GM12891 (cell line): Measurements from ENCODE around the gene RNF14.

ENCODE experiments used
- DNase-seq: peaks from one replicate; pipeline ENCODE4 v3.0.0; 2011; ENCODE audit warnings: low spot score; ENCODE audit not compliant: insufficient read length
- FAIRE-seq: peaks from 2 replicates; lab custom pipeline; 2011; peaks lifted over from hg19 to GRCh38; lab: Jason Lieb, UNC
- PAX5 ChIP-seq: IDR thresholded peaks from 2 replicates; pipeline ENCODE4 v1.6.1; 2011; ENCODE audit warnings: low read length, moderate library complexity, mild to moderate bottlenecking; ENCODE audit not compliant: insufficient read depth, severe bottlenecking
- POLR2A ChIP-seq: IDR thresholded peaks from 2 replicates; pipeline ENCODE4 v1.6.1; 2011; ENCODE audit warnings: low read depth, low read length, control low read depth
- POLR2AphosphoS5 ChIP-seq: IDR thresholded peaks from 2 replicates; pipeline ENCODE4 v1.6.1; 2011; ENCODE audit warnings: low read depth, low read length, control low read depth
- POU2F2 ChIP-seq: IDR thresholded peaks from 2 replicates; pipeline ENCODE4 v1.6.1; 2011; ENCODE audit warnings: low read depth, mild to moderate bottlenecking, control low read depth, low read length, moderate library complexity
- SPI1 ChIP-seq: IDR thresholded peaks from 2 replicates; pipeline ENCODE4 v1.6.1; 2011; ENCODE audit warnings: low read depth, low read length, control low read depth
- TAF1 ChIP-seq: IDR thresholded peaks from 2 replicates; pipeline ENCODE4 v1.6.1; 2011; ENCODE audit warnings: low read depth, low read length, control low read depth

RNF14 gene

GRCh38 chr5:141995656-141996055 lies 26.8 kb downstream of the RNF14 start:
- no peak for TF ChIP-seq POU2F2
- TF ChIP-seq SPI1: no peak
- TF ChIP-seq POLR2A: no peak
- TF ChIP-seq TAF1: no peak
- no peak for TF ChIP-seq PAX5
- no peak for TF ChIP-seq POLR2AphosphoS5
- DNase-seq: no peak
- FAIRE-seq: no peak

DNA sequence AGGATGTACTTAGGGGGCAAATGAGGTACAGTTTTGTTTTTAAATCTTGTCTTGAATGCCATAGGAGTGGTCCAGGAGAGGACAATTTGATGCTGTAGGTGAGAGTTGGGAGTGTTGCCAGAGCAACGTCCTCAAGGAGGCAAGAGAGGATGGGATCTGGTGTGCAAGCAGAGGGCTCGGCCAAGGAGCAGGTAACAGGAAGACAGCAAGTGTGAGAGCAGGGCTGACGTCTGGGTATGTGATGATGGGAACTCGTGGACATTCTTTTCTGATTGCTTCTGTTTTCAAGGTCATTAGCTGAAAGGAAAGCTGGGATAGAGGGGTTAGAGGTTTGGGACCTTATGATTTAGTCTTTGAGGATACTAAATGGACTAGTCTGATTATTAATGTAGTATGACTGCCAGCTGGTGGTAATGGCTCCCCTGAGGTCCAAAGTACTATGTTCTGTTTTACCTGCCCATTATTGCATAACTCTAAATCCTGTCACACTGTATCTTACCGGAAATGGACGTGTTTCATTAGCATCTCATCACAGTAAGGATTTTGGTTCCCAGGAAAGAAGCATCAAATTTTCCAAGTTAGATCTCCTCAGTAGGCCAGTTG lies 28.6 kb downstream of the RNF14 start:
- no peak for DNase-seq
- no peak for FAIRE-seq
- TF ChIP-seq TAF1 (no peak), SPI1 (no peak), POLR2AphosphoS5 (no peak), POU2F2 (no peak), PAX5 (no peak), POLR2A (no peak)

GRCh38 chr5:142000173-142000572 lies 31.3 kb downstream of the RNF14 start:
- FAIRE-seq: no peak
- no peak for DNase-seq
- no peak for TF ChIP-seq TAF1
- no peak for TF ChIP-seq POLR2AphosphoS5

- DNase-seq (no peak), FAIRE-seq (no peak)
- TF ChIP-seq TAF1 (no peak), POLR2A (no peak), POLR2AphosphoS5 (no peak), POU2F2 (no peak), SPI1 (no peak), PAX5 (no peak)
Observed at GRCh38 chr5:142000704-142001484, 32.0 kb downstream of the RNF14 start.

DNA sequence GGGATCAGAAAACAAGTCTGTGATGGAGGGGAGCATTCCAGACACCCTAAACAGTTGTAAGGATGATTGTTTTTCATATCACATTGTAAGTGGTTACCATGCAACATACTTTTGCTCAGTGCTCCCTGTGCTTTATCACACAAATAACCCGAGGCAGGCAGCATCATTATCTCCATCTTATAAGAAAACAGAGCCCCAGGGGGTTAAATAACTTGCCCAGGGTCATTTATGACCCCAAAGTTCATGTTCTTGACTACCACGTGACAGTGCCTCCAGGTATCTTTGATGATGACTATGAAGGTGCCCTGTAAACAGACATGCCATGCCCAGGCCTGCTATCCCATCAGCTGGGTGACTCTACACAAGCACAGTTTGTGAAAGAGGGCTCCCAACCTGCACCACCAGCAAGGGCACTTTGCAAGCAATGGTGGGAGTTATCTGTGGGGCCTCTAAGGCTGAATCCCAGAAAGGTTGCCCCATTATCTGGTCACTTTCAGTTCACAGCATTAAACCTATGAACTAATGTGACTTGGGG lies 34.4 kb downstream of the RNF14 start:
- DNase-seq (no peak), FAIRE-seq (no peak)
- TF ChIP-seq POLR2A (no peak), POU2F2 (no peak), POLR2AphosphoS5 (no peak), TAF1 (no peak), SPI1 (no peak)

DNA sequence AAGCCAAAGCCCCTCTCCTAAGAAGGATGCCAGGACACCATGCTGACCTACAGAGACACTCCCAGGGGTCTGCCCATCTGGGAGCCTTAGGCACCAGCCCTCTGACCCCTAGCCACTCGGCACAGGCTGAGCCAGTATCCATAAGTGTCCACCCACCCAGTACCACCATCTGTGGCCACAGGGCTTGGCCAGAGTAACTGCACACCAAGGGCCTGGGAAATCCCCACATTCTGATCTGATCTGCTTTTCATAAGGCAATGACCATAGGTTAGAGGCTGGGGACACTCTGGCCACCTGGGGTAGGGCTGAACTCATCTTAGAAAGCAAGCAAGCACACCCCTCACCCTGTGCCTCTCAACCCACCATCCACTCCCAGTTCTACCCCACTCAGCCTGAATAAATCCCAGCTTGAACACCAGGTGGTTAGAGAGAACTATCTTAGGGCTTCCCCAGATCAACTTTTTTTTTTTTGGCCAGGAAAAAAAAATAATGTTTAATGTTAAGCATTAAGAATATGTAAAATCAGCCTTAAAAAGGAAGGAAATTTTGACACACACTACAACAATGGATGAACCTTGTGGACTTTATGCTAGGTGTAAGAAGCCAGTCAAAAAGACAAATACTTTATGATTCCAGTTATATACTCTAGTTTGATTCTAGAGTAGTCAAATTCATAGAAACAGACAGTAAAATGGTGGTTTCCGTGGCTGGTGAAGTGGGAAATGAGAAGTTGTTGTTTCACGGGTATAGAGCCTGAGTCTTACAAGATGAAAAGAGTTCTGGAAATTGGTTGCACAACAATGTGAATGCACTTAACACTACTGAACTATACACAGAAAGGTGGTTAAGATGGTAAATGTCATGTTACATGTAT lies 37.7 kb downstream of the RNF14 start:
- FAIRE-seq (peak; percentile 71), DNase-seq (no peak)
- TF ChIP-seq POU2F2 (no peak), POLR2AphosphoS5 (no peak), PAX5 (no peak), TAF1 (no peak), SPI1 (peak; percentile 26; the same call in 1 of the 2 replicates), POLR2A (no peak)

- FAIRE-seq (no peak), DNase-seq (no peak)
- TF ChIP-seq POU2F2: no peak
- no peak for TF ChIP-seq POLR2AphosphoS5
- no peak for TF ChIP-seq POLR2A
- TF ChIP-seq TAF1: no peak
- no peak for TF ChIP-seq SPI1
- TF ChIP-seq PAX5: no peak
Observed at GRCh38 chr5:142007237-142007544, 38.3 kb downstream of the RNF14 start.

GRCh38 chr5:142008813-142009212 lies 39.9 kb downstream of the RNF14 start:
- no peak for TF ChIP-seq SPI1
- TF ChIP-seq POLR2AphosphoS5: no peak
- TF ChIP-seq POLR2A: no peak
- no peak for TF ChIP-seq POU2F2
- no peak for TF ChIP-seq TAF1
- no peak for TF ChIP-seq PAX5
- DNase-seq: no peak
- no peak for FAIRE-seq

- no peak for TF ChIP-seq POLR2A
- no peak for TF ChIP-seq SPI1
- DNase-seq (no peak), FAIRE-seq (no peak)
Observed at GRCh38 chr5:142009886-142010285, 41.0 kb downstream of the RNF14 start.
